SU-DHL-6 (cell line): ENCODE measurements around the gene EML1.

Source experiments
- H2AFZ ChIP-seq: fragments of 200-600 bp; sonication (generic); 2 replicates; pipeline ENCODE4 v1.6.1; 2014; ENCODE audit warnings: low read depth, mild to moderate bottlenecking, moderate library complexity, mixed read lengths, antibody characterized with exemption, low read length; ENCODE audit not compliant: severe bottlenecking
- H3F3A ChIP-seq: fragments of 200-600 bp; shearing (Covaris generic); 2 replicates; pipeline ENCODE4 v1.6.0; 2016; ENCODE audit warnings: antibody characterized with exemption, mild to moderate bottlenecking; ENCODE audit not compliant: insufficient read depth
- H3K27ac ChIP-seq: fragments of 200-600 bp; sonication (generic); 2 replicates; pipeline ENCODE4 v1.5.1; 2016; ENCODE audit warnings: low read depth, mild to moderate bottlenecking, low read length, moderate library complexity, mixed read lengths
- H3K27me3 ChIP-seq: fragments of 200-600 bp; sonication (generic), shearing (Covaris generic); 2 replicates; pipeline ENCODE4 v1.6.0; 2014; ENCODE audit warnings: mild to moderate bottlenecking, low read length
- H3K36me3 ChIP-seq: fragments of 200-600 bp; sonication (generic); 2 replicates; pipeline ENCODE4 v1.6.1; 2014; ENCODE audit warnings: mild to moderate bottlenecking, low read length, mixed read lengths
- H3K4me2 ChIP-seq: fragments of 300-600, 200-600 bp; shearing (Covaris generic), sonication (generic); 2 replicates; pipeline ENCODE4 v1.6.0; 2014; ENCODE audit warnings: low read length, low read depth, mild to moderate bottlenecking; ENCODE audit not compliant: poor library complexity, severe bottlenecking
- H3K4me3 ChIP-seq: fragments of 200-600 bp; sonication (generic); 2 replicates; pipeline ENCODE4 v1.5.1; 2014; ENCODE audit warnings: antibody characterized with exemption, low read length, mild to moderate bottlenecking, mixed read lengths; ENCODE audit not compliant: insufficient read depth, poor library complexity, severe bottlenecking
- H3K79me2 ChIP-seq: fragments of 200-600 bp; sonication (generic); 2 replicates; pipeline ENCODE4 v1.6.1; 2014; ENCODE audit warnings: mild to moderate bottlenecking, low read length, moderate library complexity; ENCODE audit not compliant: insufficient read depth
- H3K9ac ChIP-seq: fragments of 200-600 bp; sonication (generic); 2 replicates; pipeline ENCODE4 v1.7.0; 2014; ENCODE audit warnings: mild to moderate bottlenecking, low read length
- H3K9me2 ChIP-seq: fragments of 200-600 bp; sonication (generic); replicated peaks from 2 replicates; pipeline ENCODE4 v1.6.1; 2014; ENCODE audit warnings: low read length; ENCODE audit not compliant: insufficient read depth
- H3K9me3 ChIP-seq: fragments of 200-600 bp; sonication (generic); 2 replicates; pipeline ENCODE4 v1.6.1; 2014; ENCODE audit warnings: low read length, mixed read lengths; ENCODE audit not compliant: insufficient read depth
- H4K20me1 ChIP-seq: fragments of 200-600 bp; sonication (generic); 2 replicates; pipeline ENCODE4 v1.6.1; 2014; ENCODE audit warnings: low read depth, mild to moderate bottlenecking, antibody characterized with exemption, low read length, moderate library complexity, mixed read lengths
- CTCF ChIP-seq: fragments of 200-600 bp; sonication (generic); IDR thresholded peaks from one replicate; pipeline ENCODE4 v1.5.1; 2017; ENCODE audit warnings: antibody characterized with exemption, mild to moderate bottlenecking, low read length, moderate library complexity; ENCODE audit not compliant: insufficient read depth, poor library complexity, severe bottlenecking
- EZH2phosphoT487 ChIP-seq: fragments of 200-600 bp; sonication (generic), shearing (Covaris generic); conservative IDR thresholded peaks from 2 replicates; pipeline ENCODE4 v1.6.1; 2018; ENCODE audit warnings: mild to moderate bottlenecking, antibody characterized with exemption, low read length, moderate library complexity, mixed read lengths

Gene EML1

GRCh38 chr14:99984036-99984435, 190.8 kb downstream of the EML1 start:
- no peaks in the 10 kb centered on the region for H3K79me2 ChIP-seq
- no peak overlapping the region for H3K27ac ChIP-seq
- H3K9me2 ChIP-seq: no peaks in the 10 kb centered on the region
- H3K4me3 ChIP-seq: no peak overlapping the region
- H3F3A ChIP-seq: no peaks in the 10 kb centered on the region
- H2AFZ ChIP-seq: no peak overlapping the region
- no peaks in the 10 kb centered on the region for H3K9me3 ChIP-seq
- no peaks in the 10 kb centered on the region for H3K36me3 ChIP-seq
- no peaks in the 10 kb centered on the region for H3K27me3 ChIP-seq
- no peak overlapping the region for H3K4me2 ChIP-seq
- TF ChIP-seq CTCF (no peak), EZH2phosphoT487 (no peak)
- no peak overlapping the region for H3K9ac ChIP-seq
- no peaks in the 10 kb centered on the region for H4K20me1 ChIP-seq

- no peaks in the 10 kb centered on the region for H3K9me3 ChIP-seq
- no peak overlapping the region for H3K9ac ChIP-seq
- H3K36me3 ChIP-seq: no peaks in the 10 kb centered on the region
- H2AFZ ChIP-seq: no peak overlapping the region
- no peaks in the 10 kb centered on the region for H4K20me1 ChIP-seq
- H3K9me2 ChIP-seq: no peaks in the 10 kb centered on the region
- no peaks in the 10 kb centered on the region for H3F3A ChIP-seq
- H3K4me3 ChIP-seq: no peak overlapping the region
- no peaks in the 10 kb centered on the region for H3K79me2 ChIP-seq
- no peak overlapping the region for H3K27ac ChIP-seq
- TF ChIP-seq CTCF (no peak), EZH2phosphoT487 (no peak)
- no peaks in the 10 kb centered on the region for H3K27me3 ChIP-seq
- no peak overlapping the region for H3K4me2 ChIP-seq
Measured at GRCh38 chr14:99986396-99986795, 193.2 kb downstream of the EML1 start.

GRCh38 chr14:99989032-99989431, 195.8 kb downstream of the EML1 start:
- no peaks in the 10 kb centered on the region for H3F3A ChIP-seq
- no peaks in the 10 kb centered on the region for H3K9me3 ChIP-seq
- H3K9me2 ChIP-seq: no peaks in the 10 kb centered on the region
- H3K36me3 ChIP-seq: no peaks in the 10 kb centered on the region
- TF ChIP-seq CTCF: no peak
- no peak for TF ChIP-seq EZH2phosphoT487
- no peak overlapping the region for H2AFZ ChIP-seq
- no peaks in the 10 kb centered on the region for H4K20me1 ChIP-seq
- no peak overlapping the region for H3K4me3 ChIP-seq
- H3K27me3 ChIP-seq: no peaks in the 10 kb centered on the region
- H3K9ac ChIP-seq: no peak overlapping the region
- H3K4me2 ChIP-seq: no peak overlapping the region
- H3K27ac ChIP-seq: no peak overlapping the region
- H3K79me2 ChIP-seq: no peaks in the 10 kb centered on the region
